GM19395 (cell line): ENCODE data around the gene CHRNB1.

Experiments used
- ATAC-seq: cut with Tn5 transposase; IDR thresholded peaks from one replicate; pipeline ENCODE4 v1.9.1; 2021; ENCODE audit warnings: mild to moderate bottlenecking, moderate library complexity; ENCODE audit not compliant: unreplicated experiment

CHRNB1 gene

DNA sequence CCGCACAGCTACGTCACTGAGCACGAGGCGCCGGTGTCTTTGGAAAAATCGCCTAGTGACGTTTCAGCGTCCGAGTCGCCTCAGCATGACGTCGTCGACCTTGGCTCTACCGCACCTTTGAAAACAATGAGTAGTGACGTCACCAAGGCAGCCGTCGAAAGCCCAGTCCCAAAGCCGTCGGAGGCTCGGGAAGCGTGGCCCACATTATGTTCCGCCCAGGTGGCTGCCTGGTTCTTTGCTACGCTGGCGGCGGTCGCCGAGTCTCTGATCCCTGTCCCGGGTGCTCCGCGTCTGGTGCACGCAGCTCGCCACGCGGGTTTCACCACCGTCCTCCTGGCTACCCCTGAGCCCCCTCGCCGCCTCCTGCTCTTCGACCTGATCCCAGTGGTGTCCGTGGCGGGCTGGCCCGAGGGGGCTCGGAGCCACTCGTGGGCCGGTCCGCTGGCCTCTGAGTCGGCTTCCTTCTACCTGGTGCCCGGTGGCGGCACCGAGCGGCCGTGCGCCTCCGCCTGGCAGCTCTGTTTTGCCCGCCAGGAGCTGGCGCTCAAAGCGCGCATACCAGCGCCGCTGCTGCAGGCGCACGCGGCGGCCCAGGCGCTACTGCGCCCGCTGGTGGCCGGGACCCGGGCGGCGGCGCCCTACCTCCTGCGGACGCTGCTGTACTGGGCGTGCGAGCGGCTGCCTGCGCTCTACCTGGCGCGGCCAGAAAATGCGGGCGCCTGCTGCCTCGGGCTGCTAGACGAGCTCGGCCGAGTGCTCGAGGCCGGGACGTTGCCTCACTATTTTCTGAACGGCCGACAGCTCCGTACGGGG is 8.1 kb upstream of the CHRNB1 start:
- no peak for ATAC-seq

DNA sequence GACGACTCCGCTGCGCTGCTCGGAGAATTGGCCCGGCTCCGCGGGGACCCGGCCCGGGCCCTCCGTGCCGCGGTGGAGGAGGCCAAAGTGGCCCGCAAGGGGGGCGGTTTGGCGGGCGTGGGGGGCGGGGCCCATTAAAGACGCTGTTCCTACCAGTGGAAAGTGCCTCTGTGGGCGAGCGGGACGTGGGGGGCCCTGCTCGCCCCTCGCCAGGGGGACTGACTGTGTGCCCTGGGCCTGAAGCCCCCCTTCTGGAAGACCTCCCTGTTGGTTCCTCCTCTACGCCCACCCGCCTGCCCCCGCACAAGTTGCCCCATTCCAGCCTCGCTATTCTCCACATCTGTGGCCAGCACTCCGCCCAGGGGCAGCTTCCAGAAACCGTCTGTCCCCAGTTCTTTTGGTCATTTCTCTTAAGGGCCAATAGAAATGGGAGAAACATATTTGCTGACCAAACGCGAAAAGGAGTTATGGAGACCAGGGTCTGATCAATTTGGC is 7.4 kb upstream of the CHRNB1 start:
- ATAC-seq = no peak

DNA sequence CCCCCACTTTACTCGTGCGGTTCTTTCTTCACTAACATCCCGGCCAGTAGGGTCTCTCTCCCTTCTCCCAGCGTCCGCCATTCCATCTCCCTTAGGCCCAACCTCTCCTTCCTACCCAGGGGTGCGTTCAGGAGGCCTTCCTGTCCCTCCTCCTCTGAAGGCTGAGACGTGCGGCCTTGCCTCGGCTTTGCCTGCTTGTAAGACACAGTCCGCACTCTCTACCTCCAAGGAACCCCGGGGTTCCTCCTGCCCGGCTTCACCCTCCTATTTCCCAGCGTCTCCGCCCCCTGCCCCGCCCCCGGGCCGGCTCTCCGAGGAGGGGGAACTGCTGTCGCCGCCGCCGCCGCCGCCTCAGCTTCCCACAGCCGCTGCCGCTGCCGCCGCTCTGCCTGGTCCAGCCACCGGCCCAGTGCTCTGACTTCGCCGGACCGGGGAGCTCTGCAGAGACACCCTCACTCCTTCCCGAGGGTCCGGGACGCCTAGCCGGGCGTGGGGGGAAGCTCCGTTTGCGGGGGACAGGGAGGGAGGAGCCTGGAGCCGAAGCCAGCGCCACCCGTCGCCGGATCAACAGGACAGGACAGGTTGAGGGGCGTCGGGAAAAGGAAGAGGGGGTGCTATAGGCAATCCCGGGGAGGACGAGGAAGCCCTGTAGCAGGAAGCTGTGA is 6.8 kb upstream of the CHRNB1 start:
- ATAC-seq = no peak

DNA sequence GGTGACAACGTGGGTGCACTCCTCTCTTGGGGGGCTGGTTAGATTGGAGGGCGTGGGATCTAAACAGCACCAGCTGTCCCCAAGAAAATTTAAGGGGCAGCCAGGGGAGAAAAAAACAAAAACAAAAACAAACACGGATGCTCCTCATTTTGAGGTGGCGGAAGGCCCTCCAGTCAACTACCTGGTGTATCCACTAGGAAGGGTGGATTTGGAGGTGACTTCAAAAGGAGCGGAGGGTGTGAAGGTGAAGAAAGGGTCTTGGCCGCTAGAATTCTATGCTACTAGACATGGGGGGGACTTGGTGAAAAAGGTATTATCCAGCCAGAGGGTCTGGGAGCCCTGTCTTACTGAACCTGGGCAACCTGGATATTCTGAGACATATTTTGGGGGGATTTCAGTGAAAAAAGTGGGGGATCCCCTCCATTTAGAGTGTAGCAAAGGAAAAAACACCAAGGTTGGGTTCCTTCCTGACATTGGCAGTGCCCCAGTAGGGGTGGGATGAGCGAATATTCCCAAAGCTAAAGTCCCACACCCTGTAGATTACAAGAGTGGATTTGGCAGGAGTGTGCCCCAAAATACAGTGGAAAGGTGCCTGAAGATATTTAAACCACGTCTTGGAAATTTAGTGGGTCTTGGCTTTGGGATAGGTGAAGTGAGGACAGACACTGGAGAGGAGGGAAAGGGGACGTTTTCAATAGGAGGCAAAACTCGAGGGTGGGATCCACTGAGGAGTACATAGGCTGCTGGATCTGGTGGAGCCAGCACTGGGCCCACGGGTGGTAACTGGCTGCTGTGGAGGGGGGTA is 6.0 kb upstream of the CHRNB1 start:
- no peak for ATAC-seq

DNA sequence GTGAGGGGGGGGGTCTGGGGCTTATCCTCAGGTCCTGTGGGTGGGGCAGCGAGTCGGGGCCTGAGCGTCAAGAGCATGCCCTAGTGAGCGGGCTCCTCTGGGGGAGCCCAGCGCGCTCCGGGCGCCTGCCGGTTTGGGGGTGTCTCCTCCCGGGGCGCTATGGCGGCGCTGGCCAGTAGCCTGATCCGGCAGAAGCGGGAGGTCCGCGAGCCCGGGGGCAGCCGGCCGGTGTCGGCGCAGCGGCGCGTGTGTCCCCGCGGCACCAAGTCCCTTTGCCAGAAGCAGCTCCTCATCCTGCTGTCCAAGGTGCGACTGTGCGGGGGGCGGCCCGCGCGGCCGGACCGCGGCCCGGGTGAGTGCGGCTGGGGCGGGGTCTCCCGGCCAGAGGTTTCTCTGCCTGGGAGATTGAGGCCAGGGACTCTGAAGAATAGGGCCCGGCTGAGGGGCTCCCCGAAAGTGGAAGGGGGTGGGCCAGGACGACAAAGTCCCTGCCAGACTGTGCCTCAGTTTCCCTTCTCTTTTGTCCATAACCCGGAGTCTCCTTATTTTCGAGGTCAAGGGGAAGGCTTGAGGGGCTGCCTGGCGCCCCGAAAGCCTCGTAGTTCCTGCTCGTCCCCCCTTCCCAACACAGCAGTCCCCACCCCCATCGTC is 5.3 kb upstream of the CHRNB1 start, which contains the start of gene FGF11:
Gene FGF11, plus strand, starts transcription at position 51 of the 651 bp plus-strand sequence. Its CDS starts 109 bp downstream, at position 160.
- no peak for ATAC-seq

DNA sequence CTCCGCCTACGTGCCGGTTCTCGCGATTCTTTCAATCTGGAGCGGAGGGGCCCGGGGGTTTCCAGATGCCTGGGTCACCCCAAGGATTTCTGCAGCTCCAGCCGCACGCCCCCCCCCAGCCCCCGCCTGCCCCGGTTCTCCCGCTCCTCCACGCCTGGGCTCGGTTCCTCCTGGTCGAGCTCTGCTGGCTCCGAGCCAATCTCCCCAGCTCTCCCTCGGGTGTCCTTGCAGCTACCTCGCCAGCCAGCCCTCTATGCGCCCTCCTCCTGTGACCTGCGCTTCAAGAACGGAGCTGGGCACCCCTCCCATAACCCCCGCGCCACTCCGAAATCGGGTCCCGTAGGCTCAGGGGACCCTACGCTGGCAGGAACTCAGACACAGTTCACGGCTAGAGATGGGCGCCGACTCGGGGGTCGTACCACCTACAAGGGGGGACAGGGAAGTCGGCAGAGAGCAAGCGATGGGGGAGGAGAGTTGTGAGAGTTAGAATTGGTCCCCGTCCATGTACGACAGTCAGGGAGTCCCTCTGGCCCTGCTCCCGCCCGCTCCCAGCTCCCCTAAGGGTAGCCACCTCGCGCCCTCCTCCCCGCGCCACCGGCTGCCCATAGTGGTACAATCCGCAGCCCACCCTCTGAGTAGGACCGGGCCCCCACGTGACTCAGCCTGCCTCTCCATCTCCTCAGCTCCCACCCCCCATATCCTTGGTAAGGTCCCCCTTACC is 4.6 kb upstream of the CHRNB1 start:
- ATAC-seq = no peak

DNA sequence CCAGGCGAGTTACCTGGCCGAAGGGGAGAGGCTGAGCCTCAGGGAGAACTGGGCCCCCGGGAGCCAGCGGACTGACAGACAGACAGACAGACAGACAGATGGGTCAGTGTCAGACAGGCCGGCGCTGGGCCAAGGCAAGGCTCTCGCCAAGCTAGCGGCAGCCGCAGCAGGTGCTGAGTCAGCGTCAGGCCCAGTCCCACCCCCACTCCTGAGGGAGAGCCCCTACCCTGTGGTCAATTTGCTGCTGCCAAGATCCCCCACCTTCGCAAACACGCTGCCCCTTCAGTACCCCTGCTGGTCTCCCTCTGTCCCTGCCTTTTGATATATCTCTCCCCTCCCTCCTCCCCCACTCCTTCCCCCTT is 4.0 kb upstream of the CHRNB1 start:
- no peak for ATAC-seq

DNA sequence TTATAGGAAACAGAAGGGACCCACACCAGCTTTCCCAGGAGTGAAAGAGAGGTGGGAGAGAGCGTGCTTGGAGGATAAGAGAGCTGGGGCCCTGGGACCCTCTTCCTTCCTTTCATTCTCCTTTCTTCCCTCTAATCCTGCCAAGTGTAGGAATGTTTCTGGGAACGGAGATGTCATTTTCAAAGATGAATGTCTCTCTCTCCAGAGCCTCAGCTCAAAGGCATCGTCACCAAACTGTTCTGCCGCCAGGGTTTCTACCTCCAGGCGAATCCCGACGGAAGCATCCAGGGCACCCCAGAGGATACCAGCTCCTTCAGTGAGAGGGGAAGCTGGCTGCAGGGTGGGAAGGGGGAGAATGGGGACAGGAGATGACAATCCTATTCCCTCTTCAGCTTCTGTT is 3.6 kb upstream of the CHRNB1 start:
- no peak for ATAC-seq

DNA sequence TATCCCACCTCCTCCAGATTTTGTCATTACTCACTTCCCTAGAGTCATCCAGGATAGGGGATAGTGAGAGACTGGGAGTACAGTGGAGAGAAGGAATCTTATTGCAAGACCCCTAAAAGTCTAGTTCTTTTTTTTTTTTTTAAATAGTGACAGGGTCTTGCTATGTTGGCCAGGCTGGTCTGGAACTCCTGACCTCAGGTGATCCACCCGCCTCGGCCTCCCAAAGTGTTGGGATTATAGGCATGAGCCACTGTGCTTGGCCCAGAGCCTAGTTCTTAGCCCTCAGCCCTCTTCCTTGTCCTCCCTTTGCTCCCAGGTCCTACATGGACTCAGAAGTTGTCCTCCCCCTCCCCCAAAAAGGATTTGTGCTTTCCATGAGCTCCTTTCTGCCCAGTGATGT is 2.7 kb upstream of the CHRNB1 start:
- ATAC-seq = no peak

DNA sequence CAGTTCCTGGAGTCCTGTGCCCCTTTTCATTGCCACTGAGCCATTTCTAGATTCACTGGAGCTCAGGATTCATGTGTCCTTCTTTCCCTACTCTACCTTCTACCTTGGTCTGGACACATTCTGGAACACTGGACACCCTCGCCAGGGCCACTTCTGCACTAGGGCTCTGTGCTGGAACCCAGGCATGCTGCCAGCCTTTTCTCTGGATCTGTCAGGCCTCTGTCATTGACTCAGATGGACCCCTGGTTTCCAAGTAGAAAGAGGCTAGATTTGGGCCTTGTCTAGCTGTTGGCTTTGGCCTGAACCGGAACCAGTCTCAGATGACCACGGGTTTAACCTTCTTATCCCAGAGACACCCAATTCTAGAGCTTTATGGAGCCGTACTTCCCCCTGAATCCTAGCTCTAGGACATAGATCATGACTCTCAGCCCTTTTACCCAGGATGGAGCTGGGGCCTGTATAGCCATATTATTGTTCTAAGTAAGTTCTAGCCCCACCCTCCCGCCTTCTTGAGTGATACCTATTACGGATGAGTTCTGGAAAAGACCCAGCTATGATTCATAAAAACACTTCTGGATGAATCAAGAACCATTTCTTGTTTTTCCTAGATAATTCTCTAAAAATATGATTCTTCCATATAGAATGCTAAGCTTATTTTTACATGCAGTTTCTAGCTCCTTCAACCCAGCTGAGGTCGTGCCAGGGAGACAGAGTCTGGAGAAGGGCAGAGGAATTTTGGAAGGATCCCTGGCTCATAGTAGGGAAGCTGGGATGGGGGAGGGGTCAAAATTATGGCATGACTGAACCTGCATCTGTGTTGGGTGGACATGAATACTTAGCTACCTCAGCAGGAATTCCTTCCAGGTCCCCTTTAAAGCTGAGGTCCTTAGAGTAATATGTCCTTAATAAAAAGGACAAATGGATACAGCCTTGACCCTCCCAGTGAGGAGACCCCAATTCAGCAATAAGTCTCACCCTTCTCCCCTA is 1.1 kb upstream of the CHRNB1 start:
- no peak for ATAC-seq

DNA sequence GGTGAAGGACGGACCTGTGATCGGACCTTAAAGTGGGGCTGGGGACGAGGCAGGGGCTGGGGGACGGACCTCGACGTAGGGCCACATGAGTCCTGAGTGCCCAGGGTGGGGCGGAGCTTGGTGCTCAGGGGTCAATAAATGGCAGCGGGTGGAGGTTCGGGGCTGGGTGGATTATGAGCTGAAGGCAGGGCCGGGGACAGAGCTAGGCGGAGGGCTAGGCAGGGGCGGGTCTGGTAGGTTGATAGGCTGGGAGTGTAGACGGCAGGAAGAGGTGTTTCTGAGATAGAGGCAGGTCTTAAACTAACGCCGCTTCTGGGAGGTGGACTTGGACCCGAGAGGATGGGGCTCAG is 733 bp downstream of the CHRNB1 start:
- ATAC-seq = no peak

DNA sequence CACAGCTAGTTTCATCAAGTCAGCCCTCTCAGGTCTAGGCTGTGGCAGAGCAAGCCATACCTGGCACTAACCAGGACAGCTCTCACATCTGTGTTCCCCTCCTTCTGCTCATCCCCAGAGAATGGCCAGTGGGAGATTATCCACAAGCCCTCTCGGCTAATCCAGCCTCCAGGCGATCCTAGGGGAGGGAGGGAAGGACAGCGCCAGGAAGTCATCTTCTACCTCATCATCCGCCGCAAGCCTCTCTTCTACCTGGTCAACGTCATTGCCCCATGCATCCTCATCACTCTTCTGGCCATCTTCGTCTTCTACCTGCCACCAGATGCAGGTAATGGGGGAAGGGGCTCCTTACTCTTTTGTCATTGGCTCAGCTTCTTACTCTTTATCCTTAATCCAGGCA is 3.6 kb downstream of the CHRNB1 start:
- no peak for ATAC-seq

DNA sequence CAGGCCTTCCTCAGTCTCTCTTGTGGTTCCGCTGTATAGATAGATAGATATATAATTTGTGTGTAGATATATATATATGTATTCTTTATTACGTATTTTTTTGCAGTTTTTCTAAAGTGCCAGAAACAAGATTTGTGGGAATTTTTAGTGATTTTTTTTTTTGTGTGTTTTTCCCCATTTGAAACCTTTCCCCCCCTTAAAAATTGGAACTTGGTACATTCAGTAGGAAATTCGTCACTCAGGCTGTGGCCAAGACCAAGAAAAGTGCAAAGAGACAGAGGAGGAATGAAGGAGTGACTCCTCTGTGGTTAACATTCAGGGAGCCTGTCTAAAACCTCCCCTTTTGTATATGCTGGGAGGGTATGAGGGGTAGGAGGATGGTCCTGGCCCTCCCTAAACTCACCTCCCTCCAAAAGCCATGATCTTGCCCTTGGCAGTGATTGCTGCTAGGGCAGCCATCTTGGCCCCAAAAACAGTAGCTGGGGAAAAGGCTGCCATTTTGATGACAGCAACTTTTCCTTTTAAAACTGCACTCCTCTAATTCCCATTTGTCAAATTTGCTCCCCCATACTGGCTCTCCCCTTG is 15.2 kb downstream of the CHRNB1 start:
- no peak for ATAC-seq

DNA sequence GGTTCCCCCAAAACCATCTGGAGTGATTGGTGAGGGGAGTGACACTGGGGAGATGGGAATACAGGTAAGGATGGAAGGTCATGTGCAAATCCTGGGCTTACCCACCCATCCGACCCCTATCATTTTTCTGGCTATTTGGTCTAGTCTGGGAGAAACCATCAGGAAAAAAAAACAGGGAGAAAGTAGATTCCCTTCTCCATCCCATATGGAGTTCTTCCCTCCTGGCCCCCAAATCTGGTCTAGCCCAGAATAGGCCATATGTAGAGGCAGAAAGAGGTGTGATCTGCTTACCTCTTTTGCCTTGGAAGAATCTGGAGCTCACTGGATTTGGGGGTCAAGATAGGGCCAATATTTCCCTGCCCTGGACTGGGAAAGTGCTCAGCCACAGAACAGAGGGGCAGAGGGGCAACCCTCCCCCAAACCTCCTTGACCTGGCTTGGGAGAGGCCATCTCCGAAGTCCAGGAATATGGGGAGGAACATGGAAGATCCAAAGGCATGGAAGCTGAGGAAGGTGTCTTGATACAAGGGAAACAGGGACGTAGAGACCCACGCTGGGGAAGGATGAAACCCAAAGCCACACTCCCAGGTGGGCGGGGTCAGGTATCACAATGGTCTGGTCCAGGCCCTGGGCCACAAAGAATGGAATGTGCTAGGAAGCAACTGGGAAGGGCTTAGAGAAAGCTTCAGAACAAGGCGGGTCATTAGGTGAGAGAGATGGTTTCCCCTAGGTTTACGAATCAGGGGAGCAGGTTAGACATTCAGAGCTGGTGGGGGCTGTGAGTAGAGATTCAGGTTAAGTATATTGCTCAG is 16.2 kb downstream of the CHRNB1 start:
- ATAC-seq = no peak

DNA sequence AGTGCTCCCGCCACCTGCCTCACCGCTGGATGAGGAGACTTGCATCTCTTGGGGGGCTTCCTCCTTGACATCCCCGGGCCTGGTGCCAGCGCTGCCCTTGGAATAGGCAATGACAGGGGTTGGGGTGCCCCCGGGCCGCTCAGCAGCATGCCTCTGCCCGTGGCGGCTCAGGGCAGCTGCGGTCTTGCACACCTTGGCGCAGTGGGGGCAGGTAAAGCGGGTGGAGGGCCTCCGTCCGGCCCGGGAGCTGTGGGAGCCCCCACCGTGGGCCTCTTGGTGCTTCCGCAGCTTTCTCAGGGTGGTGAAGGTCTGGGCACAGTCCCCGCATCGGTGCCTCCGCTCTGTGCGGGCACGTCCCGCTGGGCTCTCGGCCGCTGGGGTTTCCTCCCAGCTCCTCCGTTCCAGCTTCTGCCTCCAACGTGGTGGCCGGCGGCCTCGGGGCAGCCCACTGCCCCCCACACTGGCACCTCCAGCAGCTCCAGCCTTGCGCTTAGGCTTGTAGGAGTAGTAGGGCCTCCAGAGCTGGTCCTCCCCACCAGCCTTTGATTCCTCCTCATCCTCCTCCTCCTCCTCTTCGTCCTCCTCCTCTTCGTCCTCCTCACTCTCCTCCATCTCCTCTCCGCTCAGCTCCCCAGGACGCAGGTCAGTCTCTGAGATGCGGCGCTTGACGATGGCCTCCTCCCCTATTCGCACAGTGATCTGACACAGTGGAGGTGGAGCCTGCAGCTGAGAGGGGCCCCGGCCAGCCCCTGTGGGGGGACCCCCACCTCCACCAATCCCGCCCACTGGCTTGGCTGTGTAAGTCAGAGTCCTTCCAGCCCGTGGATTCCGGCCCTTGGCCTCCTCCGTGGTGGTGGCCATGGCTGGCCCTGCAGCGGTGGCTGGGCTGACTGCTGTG is 17.9 kb downstream of the CHRNB1 start:
- no peak for ATAC-seq

DNA sequence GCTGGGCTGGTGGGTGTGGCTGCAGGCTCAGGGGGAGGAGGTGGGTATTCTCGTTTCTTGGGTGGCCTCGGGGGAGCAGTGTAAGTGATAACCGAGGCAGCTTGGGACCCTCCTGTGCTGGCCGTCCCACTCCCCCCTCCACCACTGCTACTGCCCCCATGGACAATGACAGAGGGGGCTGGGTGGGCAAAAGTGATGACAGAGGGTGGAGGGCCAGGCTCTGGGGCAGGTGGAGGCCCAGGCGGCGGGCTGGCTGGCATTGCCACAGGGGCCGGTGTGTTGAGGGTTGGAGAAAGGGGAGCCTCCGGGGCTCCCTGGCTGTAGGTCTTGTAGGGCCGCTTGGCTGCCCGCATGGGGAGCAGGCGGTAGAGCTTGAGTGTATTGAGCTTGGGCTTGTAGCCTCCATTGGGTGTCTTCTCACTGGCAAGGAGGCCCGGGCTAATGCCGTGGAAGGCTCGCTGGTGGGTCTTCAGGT is 18.5 kb downstream of the CHRNB1 start:
- no peak for ATAC-seq

DNA sequence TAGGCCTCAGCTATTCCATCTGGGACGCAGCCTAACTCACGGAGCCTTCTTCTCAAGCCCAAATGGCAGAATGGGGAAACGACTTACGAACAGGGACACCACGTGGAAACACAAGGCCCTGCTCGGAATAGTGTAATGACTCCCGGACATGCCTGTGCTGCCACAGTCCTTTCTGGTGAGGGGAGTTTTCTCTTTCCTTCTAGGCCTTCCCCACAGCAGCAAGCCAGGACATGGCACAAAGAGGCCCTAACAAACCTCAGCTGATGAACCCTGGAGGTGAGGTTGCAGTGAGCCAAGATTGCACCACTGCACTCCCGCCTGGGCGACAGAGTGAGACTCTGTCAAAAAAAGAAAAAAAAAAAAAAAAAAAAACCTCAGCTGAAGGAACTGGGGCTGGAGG is 19.2 kb downstream of the CHRNB1 start:
- ATAC-seq = no peak
